BE2C (cell line): ENCODE data around the gene METTL15.
"Not testable (repeated sequence)": the region's sequence is repeated elsewhere in the genome, so short reads cannot be mapped to it uniquely, and the experiment has no call there.

ENCODE experiments used
- DNase-seq: peaks from one replicate; pipeline ENCODE4 v3.0.0-alpha.2; 2020
- H3K27me3 ChIP-seq: fragments of 250-450 bp; sonication (Bioruptor Pico); 2 replicates; pipeline ENCODE4 v1.5.1; 2020; ENCODE audit warnings: mild to moderate bottlenecking
- H3K36me3 ChIP-seq: fragments of 250-450 bp; sonication (Bioruptor Pico); 2 replicates; pipeline ENCODE4 v1.5.1; 2020; ENCODE audit warnings: mild to moderate bottlenecking
- H3K4me1 ChIP-seq: fragments of 250-450 bp; sonication (Bioruptor Pico); 2 replicates; pipeline ENCODE4 v1.5.1; 2020
- H3K4me3 ChIP-seq: 2 replicates; pipeline ENCODE4 v1.5.1; 2011; ENCODE audit warnings: low read depth, low read length
- H3K9me3 ChIP-seq: fragments of 250-450 bp; sonication (Bioruptor Pico); 2 replicates; pipeline ENCODE4 v1.5.1; 2020
- TF ChIP-seq, protein P1 (sequence below): IDR thresholded peaks from 2 replicates; pipeline ENCODE4 v1.5.1; 2012; ENCODE audit warnings: mild to moderate bottlenecking, low read depth, low read length

The METTL15 gene

GRCh38 chr11:28284196-28284595 lies 176.0 kb downstream of the METTL15 start:
- Histone ChIP-seq H3K9me3 (no peaks in the 10 kb centered on the region), H3K4me1 (no peaks in the 10 kb centered on the region), H3K27me3 (no peaks in the 10 kb centered on the region), H3K4me3 (no peak overlapping the region), H3K36me3 (no peaks in the 10 kb centered on the region)
- TF ChIP-seq, protein P1, sequence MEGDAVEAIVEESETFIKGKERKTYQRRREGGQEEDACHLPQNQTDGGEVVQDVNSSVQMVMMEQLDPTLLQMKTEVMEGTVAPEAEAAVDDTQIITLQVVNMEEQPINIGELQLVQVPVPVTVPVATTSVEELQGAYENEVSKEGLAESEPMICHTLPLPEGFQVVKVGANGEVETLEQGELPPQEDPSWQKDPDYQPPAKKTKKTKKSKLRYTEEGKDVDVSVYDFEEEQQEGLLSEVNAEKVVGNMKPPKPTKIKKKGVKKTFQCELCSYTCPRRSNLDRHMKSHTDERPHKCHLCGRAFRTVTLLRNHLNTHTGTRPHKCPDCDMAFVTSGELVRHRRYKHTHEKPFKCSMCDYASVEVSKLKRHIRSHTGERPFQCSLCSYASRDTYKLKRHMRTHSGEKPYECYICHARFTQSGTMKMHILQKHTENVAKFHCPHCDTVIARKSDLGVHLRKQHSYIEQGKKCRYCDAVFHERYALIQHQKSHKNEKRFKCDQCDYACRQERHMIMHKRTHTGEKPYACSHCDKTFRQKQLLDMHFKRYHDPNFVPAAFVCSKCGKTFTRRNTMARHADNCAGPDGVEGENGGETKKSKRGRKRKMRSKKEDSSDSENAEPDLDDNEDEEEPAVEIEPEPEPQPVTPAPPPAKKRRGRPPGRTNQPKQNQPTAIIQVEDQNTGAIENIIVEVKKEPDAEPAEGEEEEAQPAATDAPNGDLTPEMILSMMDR, result no peak
- DNase-seq, result no peak

DNA sequence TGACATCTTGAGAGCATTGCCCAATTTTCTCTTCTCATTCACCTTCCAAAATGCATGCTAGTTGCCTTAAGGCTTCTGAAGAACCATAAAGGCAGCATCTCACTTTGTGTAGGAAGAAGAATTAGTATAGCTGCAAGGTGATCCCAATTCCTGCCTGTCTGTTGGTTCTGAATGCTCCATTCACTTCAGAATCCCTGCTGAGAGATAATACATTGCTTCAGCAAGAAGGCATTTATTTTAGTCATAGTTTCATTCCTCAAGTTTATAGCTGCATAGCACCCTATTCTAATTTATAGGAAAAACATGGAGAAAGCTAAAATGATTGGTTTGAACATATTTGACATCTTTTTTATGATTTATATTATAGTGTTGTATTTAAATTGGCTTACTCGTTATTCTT lies 181.3 kb downstream of the METTL15 start:
- Histone ChIP-seq H3K4me1 (no peaks in the 10 kb centered on the region), H3K36me3 (no peaks in the 10 kb centered on the region), H3K4me3 (no peak overlapping the region), H3K9me3 (no peaks in the 10 kb centered on the region), H3K27me3 (no peaks in the 10 kb centered on the region)
- no peak for DNase-seq
- TF ChIP-seq, protein P1, result no peak

GRCh38 chr11:28290995-28291394 lies 182.8 kb downstream of the METTL15 start:
- DNase-seq, H3K4me1 ChIP-seq, H3K4me3 ChIP-seq, H3K36me3 ChIP-seq, H3K27me3 ChIP-seq, H3K9me3 ChIP-seq: not testable (repeated sequence)

- TF ChIP-seq, protein P1, result no peak
- H3K4me3 ChIP-seq, result no peak overlapping the region
- H3K9me3 ChIP-seq, result no peaks in the 10 kb centered on the region
- H3K36me3 ChIP-seq, result no peaks in the 10 kb centered on the region
- no peaks in the 10 kb centered on the region for H3K4me1 ChIP-seq
- no peaks in the 10 kb centered on the region for H3K27me3 ChIP-seq
- DNase-seq, result no peak
These were observed 188.2 kb downstream of the METTL15 start for GRCh38 chr11:28296426-28296825.

DNA sequence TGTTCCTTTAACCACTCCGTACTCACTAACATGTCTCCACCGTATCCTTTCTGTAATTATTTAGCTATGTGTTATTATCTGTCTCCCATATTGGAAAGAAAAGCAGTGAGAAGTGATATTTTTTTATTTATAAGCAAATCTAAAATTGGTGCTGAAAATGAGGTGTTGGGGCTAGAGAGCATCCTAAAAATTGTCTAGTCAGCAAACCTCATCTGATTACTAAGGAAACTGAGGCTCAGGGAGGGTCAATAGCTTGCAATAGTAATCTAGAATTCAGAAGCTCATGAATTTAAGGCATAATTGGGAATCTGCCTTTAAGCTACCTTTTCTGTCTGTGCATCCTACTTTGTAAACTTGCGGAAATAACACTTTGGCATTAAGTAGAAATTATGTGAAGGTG lies 190.0 kb downstream of the METTL15 start:
- no peaks in the 10 kb centered on the region for H3K4me1 ChIP-seq

GRCh38 chr11:28303477-28304191 lies 195.4 kb downstream of the METTL15 start:
- no peak for DNase-seq
- no peaks in the 10 kb centered on the region for H3K4me1 ChIP-seq
- no peaks in the 10 kb centered on the region for H3K27me3 ChIP-seq
- H3K9me3 ChIP-seq, result no peaks in the 10 kb centered on the region
- no peak overlapping the region for H3K4me3 ChIP-seq
- H3K36me3 ChIP-seq, result no peaks in the 10 kb centered on the region
- TF ChIP-seq, protein P1, result no peak

More for the DNA sequence above, 190.0 kb downstream of the METTL15 start:
- TF ChIP-seq, protein P1, result no peak
- Histone ChIP-seq H3K27me3 (no peaks in the 10 kb centered on the region), H3K4me3 (no peak overlapping the region), H3K9me3 (no peaks in the 10 kb centered on the region), H3K36me3 (no peaks in the 10 kb centered on the region)
- DNase-seq, result no peak

GRCh38 chr11:28315440-28315839 lies 207.3 kb downstream of the METTL15 start:
- H3K9me3 ChIP-seq, result no peaks in the 10 kb centered on the region
- no peak for DNase-seq
- H3K27me3 ChIP-seq, result no peaks in the 10 kb centered on the region
- no peaks in the 10 kb centered on the region for H3K4me1 ChIP-seq
- TF ChIP-seq, protein P1, result no peak
- no peak overlapping the region for H3K4me3 ChIP-seq
- no peaks in the 10 kb centered on the region for H3K36me3 ChIP-seq
